Measurements from ENCODE around the gene SPATA17.

The SPATA17 gene

GRCh38 chr1:217897100-217897499 lies 266.0 kb downstream of the SPATA17 start:
- TF ChIP-seq CTCF (conservative IDR thresholded peaks at IDR 0.05; ENCODE audit: low read depth, low read length) = no peak
- H3K79me2 ChIP-seq (ENCODE audit: insufficient read depth, low read depth) = no peaks in the 10 kb centered on the region
- no peaks in the 10 kb centered on the region for H4K20me1 ChIP-seq (ENCODE audit: insufficient read depth)
- no peaks in the 10 kb centered on the region for H3K27me3 ChIP-seq (ENCODE audit: insufficient read depth, low read depth)
- no peak overlapping the region for H3K9ac ChIP-seq
- H3K27ac ChIP-seq = no peak overlapping the region
- H3K4me1 ChIP-seq (ENCODE audit: low read depth, poor library complexity, severe bottlenecking) = no peaks in the 10 kb centered on the region
- no peaks in the 10 kb centered on the region for H3K36me3 ChIP-seq (ENCODE audit: insufficient read depth)
- H2AFZ ChIP-seq (ENCODE audit: low read depth) = no peak overlapping the region
- no peak overlapping the region for H3K4me2 ChIP-seq
- no peak overlapping the region for H3K4me3 ChIP-seq (IDR thresholded peaks at IDR 0.05; ENCODE audit: insufficient read depth, low read depth, low read length)

GRCh38 chr1:217899614-217900013 lies 268.5 kb downstream of the SPATA17 start:
- Histone ChIP-seq H3K79me2 (ENCODE audit: insufficient read depth, low read depth) (no peaks in the 10 kb centered on the region), H2AFZ (ENCODE audit: low read depth) (no peak overlapping the region), H3K27ac (no peak overlapping the region), H3K4me2 (no peak overlapping the region), H3K27me3 (ENCODE audit: insufficient read depth, low read depth) (no peaks in the 10 kb centered on the region), H3K36me3 (ENCODE audit: insufficient read depth) (no peaks in the 10 kb centered on the region), H3K4me3 (IDR thresholded peaks at IDR 0.05; ENCODE audit: insufficient read depth, low read depth, low read length) (no peak overlapping the region), H4K20me1 (ENCODE audit: insufficient read depth) (no peaks in the 10 kb centered on the region), H3K9ac (no peak overlapping the region), H3K4me1 (ENCODE audit: low read depth, poor library complexity, severe bottlenecking) (no peaks in the 10 kb centered on the region)
- TF ChIP-seq CTCF (conservative IDR thresholded peaks at IDR 0.05; ENCODE audit: low read depth, low read length) = no peak

- H2AFZ ChIP-seq (ENCODE audit: low read depth) = no peak overlapping the region
- no peaks in the 10 kb centered on the region for H3K36me3 ChIP-seq (ENCODE audit: insufficient read depth)
- H3K4me3 ChIP-seq (IDR thresholded peaks at IDR 0.05; ENCODE audit: insufficient read depth, low read depth, low read length) = no peak overlapping the region
- H4K20me1 ChIP-seq (ENCODE audit: insufficient read depth) = no peaks in the 10 kb centered on the region
- H3K4me2 ChIP-seq = no peak overlapping the region
- H3K4me1 ChIP-seq (ENCODE audit: low read depth, poor library complexity, severe bottlenecking) = no peaks in the 10 kb centered on the region
- no peaks in the 10 kb centered on the region for H3K79me2 ChIP-seq (ENCODE audit: insufficient read depth, low read depth)
- H3K27me3 ChIP-seq (ENCODE audit: insufficient read depth, low read depth) = no peaks in the 10 kb centered on the region
- no peak overlapping the region for H3K9ac ChIP-seq
- no peak overlapping the region for H3K27ac ChIP-seq
- TF ChIP-seq CTCF (conservative IDR thresholded peaks at IDR 0.05; ENCODE audit: low read depth, low read length) = no peak
Observed at GRCh38 chr1:217907504-217907903, 276.4 kb downstream of the SPATA17 start.

GRCh38 chr1:217910203-217910602 lies 279.1 kb downstream of the SPATA17 start:
- Histone ChIP-seq H3K4me1 (ENCODE audit: low read depth, poor library complexity, severe bottlenecking) (no peaks in the 10 kb centered on the region), H2AFZ (ENCODE audit: low read depth) (no peak overlapping the region), H3K27me3 (ENCODE audit: insufficient read depth, low read depth) (no peaks in the 10 kb centered on the region), H3K4me3 (IDR thresholded peaks at IDR 0.05; ENCODE audit: insufficient read depth, low read depth, low read length) (no peak overlapping the region), H3K36me3 (ENCODE audit: insufficient read depth) (no peaks in the 10 kb centered on the region), H3K27ac (no peak overlapping the region), H4K20me1 (ENCODE audit: insufficient read depth) (no peaks in the 10 kb centered on the region), H3K4me2 (no peak overlapping the region), H3K9ac (no peak overlapping the region), H3K79me2 (ENCODE audit: insufficient read depth, low read depth) (no peaks in the 10 kb centered on the region)
- no peak for TF ChIP-seq CTCF (conservative IDR thresholded peaks at IDR 0.05; ENCODE audit: low read depth, low read length)

Measured in KMS-11 (cell line).